Activated T-helper 1 cell treated with anti-CD3 and anti-CD28 coated beads, Interleukin-2, amount 50 U/mL, for 16 hours (primary cell): ENCODE data around the gene CACNA1E.
"Not testable (repeated sequence)": the region's sequence is repeated elsewhere in the genome, so short reads cannot be mapped to it uniquely, and the experiment has no call there.

Experiments used
- DNase-seq, 2 donors: peaks; one replicate each; pipeline ENCODE4 v3.0.0-alpha.2; 2020; ENCODE audit warnings: low read depth in 1 of 2, low spot score in 1 of 2

Gene CACNA1E

DNA sequence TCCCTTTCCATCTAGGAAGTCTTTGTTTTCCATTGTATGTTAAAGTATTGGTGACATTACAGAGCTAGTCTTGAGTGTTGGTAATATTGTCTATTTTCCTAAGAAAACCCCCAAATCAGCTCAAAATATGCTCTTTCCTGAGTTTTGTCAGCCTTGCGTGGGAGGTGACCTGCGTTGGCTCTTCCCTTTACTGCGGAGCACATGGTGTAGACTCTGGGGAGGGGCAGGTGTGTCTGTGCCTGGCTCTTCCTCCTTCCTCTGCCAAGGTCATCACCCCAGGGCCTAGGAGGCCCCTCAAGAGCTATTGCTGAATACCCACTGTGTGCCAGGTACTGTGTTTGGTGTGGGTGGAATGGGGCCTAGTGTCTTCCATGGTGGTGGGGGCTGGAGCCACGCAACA, 33.4 kb downstream of the CACNA1E start:
- DNase-seq, result no peak

DNA sequence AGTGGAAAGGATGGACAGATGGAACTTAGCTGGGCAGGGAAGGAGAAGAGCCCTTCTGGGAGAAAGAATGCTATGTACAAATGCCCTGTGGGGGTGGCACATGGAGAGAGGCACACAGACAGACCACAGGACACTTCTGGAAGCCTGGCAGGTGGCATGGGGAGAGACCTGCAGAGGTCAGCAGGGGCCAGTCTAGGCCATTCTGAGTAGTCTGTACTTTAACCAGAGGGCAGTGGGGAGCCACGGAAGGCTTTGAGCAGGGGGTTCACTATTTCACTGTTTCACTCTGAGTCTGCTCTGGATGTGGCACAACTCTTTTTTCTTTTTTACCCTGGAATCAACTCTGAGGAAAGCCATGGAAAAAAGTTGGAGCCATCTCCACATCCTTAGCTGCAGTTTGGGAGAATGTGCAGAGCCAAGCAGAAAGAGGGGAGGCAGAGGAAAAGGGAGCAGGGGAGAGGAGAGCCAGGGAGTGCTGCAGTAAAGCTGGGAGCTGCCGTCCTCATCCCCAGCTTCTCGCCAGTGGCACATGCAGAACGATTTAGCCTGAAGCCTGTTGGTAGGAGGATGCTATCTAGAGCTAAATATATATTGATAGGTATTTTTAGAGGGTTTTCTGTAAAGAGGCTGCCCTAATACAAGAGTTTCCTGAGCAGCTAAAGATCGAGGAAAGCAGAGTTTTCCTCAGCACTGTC, 34.0 kb downstream of the CACNA1E start:
- no peak for DNase-seq

DNA sequence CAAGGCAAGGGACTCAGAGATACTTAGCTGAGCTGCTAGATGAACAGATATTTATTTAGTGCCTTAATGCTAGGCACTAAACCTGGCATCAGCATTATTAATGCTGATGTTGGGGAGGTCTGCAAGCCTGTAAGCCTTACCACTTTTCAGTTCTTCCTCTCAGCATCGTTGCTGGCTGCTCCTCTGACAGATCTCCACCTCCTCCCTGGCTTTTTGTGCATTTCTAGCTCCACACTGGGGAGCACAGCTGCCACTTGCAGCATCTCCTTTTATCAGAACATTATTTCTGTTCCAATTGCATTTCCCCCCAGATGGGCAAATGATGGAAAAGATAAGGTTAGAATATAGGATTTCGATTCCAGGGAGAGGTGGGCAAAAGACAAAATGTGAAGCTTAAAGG, 34.8 kb downstream of the CACNA1E start:
- no peak for DNase-seq

DNA sequence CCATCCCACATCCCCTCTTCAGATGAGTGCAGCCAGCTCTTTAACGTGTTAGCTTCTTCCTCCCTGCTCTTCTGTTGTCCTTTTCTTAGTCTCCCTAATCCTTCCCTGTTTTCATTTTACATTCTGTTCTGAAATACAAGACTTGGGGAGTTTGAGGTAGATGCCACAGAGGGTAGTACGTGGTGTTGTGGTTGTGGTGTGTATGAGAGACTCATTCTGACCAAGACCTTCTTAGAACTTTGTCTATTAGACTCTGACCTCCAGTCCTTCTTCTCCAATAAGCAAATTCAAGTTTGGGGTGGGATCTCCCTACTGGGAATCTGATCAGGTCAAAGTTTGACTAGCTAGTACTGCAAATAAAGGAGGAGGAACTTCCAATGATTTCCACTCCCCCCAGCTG, 39.5 kb downstream of the CACNA1E start:
- no peak for DNase-seq

DNA sequence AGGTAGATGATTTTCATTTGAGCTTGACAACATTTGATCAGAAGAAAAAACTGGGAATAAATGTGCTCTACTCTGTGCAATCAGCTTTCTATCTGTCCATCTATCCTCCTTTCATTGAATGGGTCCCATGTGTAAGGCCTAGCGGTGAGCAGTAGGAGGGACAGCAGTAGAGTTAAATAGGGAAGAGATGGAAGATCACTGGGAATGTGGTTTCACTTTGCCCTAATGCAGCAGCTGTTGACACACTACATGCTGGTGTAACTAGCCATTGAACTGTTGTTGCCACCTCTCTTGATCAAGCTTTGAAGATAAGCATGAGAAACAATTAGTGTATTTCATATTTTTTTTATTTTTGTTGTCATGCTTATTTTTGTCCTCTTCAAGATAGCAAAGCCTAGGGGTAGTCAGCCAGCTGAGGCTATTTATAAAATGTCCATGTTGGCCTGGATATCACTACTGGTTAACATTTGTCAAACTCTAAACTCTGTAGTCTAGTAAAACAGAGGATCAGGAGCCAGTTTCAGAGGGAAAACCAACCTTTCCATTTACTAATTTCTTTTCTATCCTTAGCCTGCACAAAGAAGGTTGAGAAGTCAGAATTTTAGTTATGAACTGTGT, 41.9 kb downstream of the CACNA1E start:
- no peak for DNase-seq

DNA sequence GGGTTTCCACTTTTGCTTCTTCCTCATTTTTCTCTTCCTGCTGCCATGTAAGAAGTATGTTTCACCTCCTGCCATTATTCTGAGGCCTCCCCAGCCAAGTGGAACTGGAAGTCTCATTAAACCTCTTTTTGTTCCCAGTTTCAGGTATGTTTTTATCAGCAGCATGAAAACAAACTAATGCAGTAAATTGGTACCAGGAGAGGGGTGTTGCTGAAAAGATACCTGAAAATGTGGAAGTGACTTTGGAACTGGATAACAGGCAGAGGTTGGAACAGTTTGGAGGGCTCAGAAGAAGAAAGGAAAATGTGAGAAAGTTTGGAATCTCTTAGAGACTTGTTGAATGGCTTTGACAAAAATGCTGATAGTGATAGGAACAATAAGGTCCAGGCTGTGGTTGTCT, 44.9 kb downstream of the CACNA1E start:
- DNase-seq, result not testable (repeated sequence)

DNA sequence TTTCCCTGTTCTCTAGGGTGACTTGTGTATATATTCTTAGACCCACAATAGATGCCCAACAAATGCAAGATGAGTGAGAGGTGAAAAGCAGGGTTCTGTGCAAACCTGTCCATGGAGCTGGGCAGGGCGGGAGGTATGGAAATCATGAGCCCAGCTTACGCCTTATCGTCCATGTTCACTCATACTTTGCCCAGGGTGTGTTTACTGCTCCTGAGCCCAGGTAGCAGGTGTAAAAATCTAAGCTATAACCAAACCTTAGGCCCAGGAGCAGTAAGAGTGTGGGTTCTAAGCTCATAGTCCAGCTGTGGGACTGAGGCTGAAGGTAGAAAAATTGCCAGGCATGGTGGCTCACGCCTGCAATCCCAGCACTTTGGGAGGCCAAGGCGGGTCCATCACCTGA, 48.1 kb downstream of the CACNA1E start:
- DNase-seq, result no peak

DNA sequence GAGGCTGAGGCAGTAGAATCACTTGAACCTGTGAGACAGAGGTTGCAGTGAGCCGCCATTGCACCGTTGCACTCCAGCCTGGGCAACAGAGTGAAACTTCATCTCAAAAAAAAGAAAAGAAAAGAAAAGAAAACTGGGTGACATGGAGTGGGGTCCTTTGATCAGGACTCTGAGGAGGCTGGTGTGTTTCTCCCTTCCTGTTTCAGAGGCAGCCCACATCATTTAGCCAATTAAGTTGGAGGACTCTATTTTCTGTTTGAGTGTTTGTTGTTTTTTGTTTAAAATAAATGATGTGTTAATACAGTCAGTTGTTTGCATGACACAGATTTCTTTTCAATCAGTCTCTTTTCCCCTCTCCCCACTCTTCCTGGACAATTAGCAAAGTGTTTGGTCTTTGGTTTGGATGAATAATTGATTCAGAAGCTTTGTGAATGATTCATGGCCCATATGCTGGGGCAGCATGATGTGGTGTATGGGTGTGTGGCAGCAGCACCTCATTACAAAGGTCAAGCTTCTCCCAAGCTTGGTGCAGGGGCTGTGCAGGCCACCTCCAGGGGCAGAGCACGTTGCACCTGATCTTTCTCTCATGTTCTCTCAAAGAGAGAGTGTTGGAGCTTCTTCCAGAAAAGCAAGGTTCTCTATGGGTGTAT, 48.8 kb downstream of the CACNA1E start:
- no peak for DNase-seq

DNA sequence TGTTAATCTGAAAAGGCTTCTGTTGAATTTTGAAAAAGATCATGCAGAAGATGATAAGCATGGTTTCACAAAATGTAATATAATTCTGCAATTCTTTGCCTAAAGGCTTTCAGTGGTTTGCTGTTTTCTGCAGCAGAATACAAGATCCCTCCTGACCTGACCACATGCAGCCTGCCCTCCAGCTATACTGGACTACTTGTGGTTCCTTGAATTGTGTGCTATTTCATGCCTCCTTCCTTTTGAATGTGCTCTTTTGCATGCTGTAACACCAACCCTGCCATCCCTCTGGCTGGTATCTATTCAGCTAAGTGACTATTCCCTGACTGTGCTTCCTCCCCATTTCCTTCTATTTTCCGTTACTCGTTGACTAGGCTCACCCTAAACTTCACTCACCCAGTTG, 55.5 kb downstream of the CACNA1E start:
- DNase-seq, result no peak

DNA sequence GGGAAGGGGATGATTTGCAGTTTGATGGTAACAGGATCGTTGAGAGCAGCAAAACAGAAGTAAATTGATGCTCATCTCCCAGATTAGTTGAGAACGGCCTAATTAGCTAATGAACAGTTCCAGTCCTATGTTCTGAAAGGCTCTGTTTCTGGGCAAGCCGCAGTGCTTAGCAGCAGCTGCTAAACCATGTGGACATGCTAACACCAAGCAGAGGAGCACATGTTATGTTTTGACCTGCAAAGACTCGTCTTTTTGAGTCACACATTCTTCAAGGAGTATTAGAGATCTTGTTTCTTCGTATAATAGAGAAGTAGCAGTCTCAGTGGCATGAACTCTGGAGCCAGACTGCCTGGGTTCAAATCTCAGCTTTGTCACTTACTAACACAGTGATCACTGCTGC, 58.1 kb downstream of the CACNA1E start:
- DNase-seq, result no peak

DNA sequence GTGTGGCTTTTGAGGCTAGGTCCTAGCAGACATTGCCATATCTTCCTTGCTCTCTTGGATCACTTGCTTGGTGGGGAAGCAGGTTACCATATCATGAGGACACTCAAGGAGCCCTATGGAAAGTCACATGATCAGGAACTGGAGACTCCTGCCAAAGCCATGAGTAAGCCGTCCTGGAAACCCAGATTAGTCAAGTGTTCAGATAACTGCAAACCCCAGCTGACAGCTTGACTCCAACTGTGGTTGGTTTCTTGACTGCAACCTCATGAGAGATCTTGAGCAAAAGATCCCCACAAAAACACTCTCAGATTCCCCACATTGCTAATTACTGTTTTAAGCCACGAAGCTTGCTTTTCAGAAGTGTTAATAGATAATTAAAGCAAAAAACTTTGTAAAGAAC, 58.6 kb downstream of the CACNA1E start:
- DNase-seq, result no peak

DNA sequence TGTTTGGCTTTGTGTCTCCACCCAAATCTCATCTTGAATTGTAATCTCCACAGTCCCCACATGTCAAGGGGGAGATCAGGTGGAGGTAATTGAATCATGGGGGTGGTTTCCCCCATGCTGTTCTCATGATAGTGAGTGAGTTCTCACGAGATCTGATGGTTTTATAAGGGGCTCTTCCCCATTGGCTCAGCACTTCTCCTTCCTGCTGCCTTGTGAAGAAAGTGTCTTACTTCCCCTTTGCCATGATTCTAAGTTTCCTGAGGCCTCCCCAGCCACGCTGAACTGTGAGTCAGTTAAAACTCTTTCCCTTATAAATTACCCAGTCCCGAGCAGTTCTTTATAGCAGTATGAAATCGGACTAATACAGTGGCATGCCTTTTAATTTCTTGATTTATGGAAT, 59.1 kb downstream of the CACNA1E start:
- DNase-seq, result not testable (repeated sequence)

DNA sequence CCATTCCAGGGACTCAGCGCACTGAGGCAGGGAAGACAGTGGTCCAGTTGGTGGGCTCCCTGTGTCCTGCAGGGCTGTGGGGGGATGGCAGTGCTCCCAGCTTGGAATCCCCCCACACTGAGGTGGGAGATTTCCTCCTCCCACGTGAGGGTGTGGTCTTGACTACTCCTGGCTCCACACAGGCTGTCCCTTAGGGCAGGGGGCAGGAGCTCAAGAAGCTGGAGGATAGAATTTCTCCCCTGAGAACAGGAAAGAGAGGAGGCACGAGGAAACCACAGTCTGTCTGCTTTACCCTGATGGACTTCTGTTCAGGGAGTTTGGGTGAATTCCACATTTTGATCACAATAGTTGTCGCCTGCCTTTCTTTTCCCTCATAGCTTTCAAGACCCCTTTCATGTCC, 62.1 kb downstream of the CACNA1E start:
- DNase-seq, result no peak

DNA sequence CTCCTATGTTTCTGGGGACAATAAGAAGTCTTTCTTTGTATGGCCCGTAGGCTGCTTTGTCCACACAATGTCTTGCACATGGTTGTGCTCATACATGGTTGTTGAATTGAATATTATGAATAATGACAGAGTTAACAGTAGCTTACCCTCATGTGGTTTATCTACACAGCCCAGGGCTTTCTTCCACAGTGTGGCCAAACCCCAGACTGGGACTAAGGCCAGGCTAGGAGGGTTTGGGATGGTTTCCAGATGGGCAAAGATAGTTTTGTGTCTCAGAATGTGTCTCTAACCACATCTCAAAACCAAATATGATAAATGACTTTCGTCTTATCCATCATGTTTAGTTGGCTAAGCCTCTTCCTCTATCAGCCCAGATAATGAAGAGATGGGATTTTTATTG, 65.2 kb downstream of the CACNA1E start:
- DNase-seq, result no peak

DNA sequence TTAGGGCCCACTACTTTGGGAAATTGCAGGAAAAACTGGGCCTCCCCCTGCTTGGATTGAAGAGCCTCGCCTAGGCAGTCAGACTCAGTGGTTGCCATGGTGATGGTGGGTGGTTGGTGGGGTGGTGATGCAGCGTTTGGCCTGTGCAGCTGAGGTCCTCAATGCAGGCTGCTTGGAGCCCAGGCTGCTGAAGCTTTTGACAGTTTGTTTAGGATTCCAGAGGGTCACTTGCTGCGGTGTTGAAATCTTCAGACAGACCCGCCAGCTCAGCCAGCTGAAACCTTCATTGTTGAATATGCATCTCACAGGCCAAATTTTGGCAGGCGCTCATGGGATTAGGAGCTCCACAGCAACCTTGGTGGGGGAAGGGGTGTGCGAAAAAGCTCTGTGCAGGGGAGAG, 67.9 kb downstream of the CACNA1E start:
- no peak for DNase-seq

DNA sequence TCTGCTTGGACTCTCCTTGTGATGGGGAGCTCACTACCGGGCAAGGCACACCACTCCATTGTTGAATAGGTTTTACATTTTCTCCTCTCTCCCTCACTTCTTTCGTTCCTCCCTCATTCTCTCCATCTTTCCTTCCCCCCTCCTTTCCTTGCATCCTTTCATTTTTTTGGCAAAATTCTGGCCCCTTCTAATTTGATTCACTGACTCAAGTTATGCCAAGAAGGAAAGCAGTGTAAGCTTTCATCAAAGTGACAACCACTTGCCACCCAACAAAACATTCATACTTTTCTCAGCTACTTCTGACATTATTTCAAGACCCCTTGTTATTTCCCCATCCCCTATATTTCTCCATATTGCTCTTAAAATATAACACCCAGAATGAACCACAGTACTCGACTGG, 68.4 kb downstream of the CACNA1E start:
- no peak for DNase-seq

DNA sequence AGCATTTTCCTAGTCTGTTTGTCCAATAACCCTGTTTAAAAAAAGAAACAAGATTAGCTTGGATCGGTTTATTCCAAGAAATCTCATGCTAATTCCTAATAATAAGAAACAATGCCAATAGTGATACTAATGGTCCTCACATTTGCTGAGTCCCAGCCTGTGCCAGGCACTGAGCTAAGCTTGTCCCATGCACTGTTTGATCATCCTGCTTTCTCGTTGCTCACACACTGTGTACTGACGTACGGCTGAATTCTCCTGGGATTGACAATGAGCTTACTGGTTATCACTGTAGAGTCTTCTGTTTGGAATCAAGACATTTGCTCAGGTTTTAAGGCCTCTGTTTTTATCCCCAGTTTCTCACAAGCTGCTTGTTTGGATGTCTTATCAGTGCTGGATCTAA, 71.1 kb downstream of the CACNA1E start:
- no peak for DNase-seq

DNA sequence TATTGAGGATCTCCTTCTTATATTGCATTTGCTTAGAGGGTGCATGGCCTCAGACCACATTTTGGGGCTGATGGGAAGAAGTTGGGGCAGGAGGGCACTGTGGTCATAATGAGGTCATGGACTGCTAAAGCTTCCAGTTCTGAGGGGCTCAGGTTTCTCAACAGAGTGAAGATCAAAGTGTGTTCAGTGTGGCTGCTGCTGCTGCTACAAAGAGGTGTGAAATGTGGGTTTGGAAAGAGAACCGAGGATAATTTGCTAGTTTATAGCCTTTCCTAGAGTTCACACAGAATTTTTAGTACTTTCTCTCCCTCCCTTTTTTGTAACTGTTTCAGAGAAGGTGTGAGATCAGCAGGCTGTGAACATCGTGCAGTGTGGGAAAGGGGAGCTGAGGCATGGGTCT, 73.3 kb downstream of the CACNA1E start:
- DNase-seq, result no peak

DNA sequence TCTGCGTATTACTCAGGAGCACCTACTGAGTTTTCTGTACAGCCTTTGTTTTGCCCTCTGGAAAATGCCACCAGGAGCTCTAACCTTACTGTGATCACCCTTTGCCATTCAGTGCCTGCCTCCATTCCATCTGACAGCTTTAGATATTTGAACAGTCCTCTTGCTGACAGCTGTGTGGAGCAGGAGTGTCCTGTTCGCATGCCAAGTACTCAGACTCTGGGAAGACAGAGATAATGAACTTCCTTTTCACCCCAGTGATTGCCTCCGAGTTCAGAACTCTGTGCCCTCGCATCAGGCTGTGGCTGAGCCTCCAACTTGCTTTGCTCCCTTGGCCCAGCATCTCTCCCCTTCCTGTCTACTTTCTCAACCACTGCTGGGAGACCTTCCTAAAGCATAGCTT, 74.0 kb downstream of the CACNA1E start:
- DNase-seq, result no peak

DNA sequence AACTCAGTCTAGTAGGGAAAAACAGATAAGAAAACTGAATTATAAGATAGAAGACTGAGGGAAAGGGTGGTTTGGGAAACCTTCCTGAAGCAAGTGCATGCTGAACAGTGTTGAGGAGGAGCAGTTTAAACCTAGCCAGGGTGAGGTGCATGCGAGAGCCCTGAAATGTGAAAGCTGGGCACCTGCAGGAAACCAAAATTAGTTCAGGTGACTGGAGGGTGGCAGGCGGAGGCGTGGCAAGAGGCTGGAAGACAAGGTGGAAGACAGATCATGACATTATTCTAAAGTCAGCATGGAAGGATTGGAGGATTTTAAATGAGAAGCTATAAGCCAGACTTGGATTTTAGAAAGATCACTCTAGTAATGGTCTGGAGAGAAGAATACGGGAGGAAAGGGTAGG, 75.1 kb downstream of the CACNA1E start:
- DNase-seq, result no peak

DNA sequence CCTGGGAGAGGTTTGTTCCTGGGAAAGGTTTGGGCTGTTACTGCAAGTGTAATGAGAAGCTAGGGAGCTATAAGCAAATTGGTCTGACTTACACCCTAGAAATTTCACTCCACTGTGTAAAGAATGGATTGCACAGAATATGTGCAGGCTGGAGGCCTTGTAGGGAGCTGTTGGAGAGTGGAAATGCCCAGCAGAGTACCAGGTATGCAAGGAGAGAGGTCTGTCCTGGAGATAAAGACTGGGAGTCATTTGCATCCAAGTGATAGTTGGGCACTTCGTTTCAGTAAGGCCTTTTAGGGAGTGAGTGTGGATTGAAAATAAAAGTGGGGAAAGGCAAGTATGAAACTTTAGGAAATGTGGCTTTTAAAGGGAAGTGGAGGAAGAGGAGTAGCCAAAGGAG, 75.8 kb downstream of the CACNA1E start:
- DNase-seq, result no peak

DNA sequence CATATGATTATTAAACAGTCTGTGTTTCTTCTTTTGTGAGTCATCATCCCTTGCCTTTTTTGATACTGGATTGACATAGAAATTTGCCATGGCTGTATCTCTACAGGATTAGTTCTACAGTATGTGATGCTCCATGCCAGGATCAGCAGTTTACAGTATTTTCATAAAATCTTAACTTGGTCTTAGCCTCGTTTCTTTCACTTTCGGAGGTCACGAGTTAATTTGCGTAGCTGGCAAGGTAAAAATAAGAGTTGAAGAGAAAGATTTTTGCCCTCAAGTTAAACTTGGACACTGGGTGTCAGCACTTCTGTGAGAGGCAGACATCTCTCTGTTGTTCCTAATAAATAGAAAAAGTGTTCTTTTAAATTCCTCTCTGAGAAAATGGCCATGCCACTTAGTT, 79.1 kb downstream of the CACNA1E start:
- no peak for DNase-seq

DNA sequence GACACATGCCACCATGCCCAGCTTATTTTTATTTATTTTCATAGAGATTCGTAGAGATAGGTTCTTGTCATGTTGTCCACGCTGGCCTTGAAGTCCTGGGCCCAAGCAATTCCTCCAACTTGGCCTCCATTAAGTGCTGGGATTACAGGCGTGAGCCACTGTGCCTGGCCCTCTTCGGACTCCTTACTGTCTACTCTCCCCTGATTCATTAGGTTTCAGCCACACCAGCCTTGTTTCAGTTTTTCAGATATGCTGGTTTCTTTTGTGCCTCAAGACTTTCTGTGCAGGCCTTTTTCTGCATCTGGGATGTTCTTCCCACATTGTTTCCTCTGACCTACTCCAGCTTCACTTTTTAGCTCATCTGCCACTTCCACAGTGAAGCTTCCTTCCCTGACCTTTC, 85.4 kb downstream of the CACNA1E start:
- DNase-seq, result no peak
